Muscle of leg (tissue), 11 donors: ENCODE measurements around the gene SCAPER. TPM values are rescaled to one million over a fixed set of nuclear protein-coding genes. Genes with fewer than 3 reads are reported as not detected.
"Not testable (repeated sequence)": the region's sequence is repeated elsewhere in the genome, so short reads cannot be mapped to it uniquely, and the experiment has no call there.

Experiments
- DNase-seq: peaks from one replicate; pipeline ENCODE4 v3.0.0; 2013
- H3K27ac ChIP-seq: one replicate; pipeline ENCODE4 v1.5.1; 2013; ENCODE audit warnings: mild to moderate bottlenecking, low read length, control low read depth
- H3K27me3 ChIP-seq: one replicate; pipeline ENCODE4 v1.6.1; 2013; ENCODE audit warnings: low read length; ENCODE audit not compliant: control insufficient read depth, insufficient read depth
- H3K36me3 ChIP-seq: one replicate; pipeline ENCODE4 v1.6.1; 2013; ENCODE audit warnings: low read length; ENCODE audit not compliant: control insufficient read depth, insufficient read depth
- H3K4me1 ChIP-seq: one replicate; pipeline ENCODE4 v1.6.1; 2013; ENCODE audit warnings: low read length; ENCODE audit not compliant: control insufficient read depth, insufficient read depth
- H3K4me3 ChIP-seq: one replicate; pipeline ENCODE4 v1.5.1; 2013; ENCODE audit warnings: low read length, control low read depth
- H3K9me3 ChIP-seq: replicated peaks from 2 replicates; pipeline ENCODE4 v1.6.1; 2013; ENCODE audit warnings: low read depth, low read length; ENCODE audit not compliant: control insufficient read depth
- WGBS: methylation state at CpG from one replicate; pipeline ENCODE4 v1.1.5; 2013; ENCODE audit warnings: missing lambda C conversion rate; ENCODE audit not compliant: insufficient coverage; 5-methylcytosine and 5-hydroxymethylcytosine counted together
- polyA plus RNA-seq, 8 donors: library from polyadenylated mRNA; unstranded; fragments of 120-200 nt; gene quantifications; one replicate each; pipeline versions ENCODE4 v1.2.1 to v1.2.3, GENCODE V29; 2013; ENCODE audit warnings: inconsistent platforms in 1 of 8, low replicate concordance in 1 of 8; ENCODE audit not compliant: insufficient read length in 8 of 8, insufficient read depth in 1 of 8
- total RNA-seq: library from RNA; stranded (reverse); fragments of 120-200 nt; gene quantifications from one replicate; pipeline ENCODE4 v1.2.4, GENCODE V29; 2013

Gene SCAPER
- total and polyA plus RNA-seq, 9 donors, result 61.5 to 83.1 (median 73.5) TPM

- Histone ChIP-seq H3K4me1 (peaks cover 6% of the 10 kb centered on the region), H3K27me3 (no peaks in the 10 kb centered on the region), H3K27ac (no peak overlapping the region), H3K4me3 (no peak overlapping the region), H3K36me3 (no peaks in the 10 kb centered on the region), H3K9me3 (no peaks in the 10 kb centered on the region)
- peak; percentile 58 for DNase-seq
- WGBS, result 93% methylated on average over 3 of the region's 13 CpGs
These were observed 595.4 kb downstream of the SCAPER start for GRCh38 chr15:76309601-76310330.

- H3K36me3 ChIP-seq, result no peaks in the 10 kb centered on the region
- H3K4me3 ChIP-seq, result no peak overlapping the region
- DNase-seq, result no peak
- no CpG with 5 or more reads among the region's 1 CpG for WGBS
- H3K27me3 ChIP-seq, result no peaks in the 10 kb centered on the region
- H3K4me1 ChIP-seq, result no peaks in the 10 kb centered on the region
- no peak overlapping the region for H3K27ac ChIP-seq
- H3K9me3 ChIP-seq, result no peaks in the 10 kb centered on the region
These were observed 601.2 kb downstream of the SCAPER start for GRCh38 chr15:76303909-76304308.

- 80% methylated on average over 1 of the region's 1 CpG for WGBS
- H3K4me3 ChIP-seq, result no peak overlapping the region
- no peak overlapping the region for H3K27ac ChIP-seq
- H3K9me3 ChIP-seq, result no peaks in the 10 kb centered on the region
- no peaks in the 10 kb centered on the region for H3K27me3 ChIP-seq
- no peak for DNase-seq
- H3K4me1 ChIP-seq, result no peaks in the 10 kb centered on the region
- no peaks in the 10 kb centered on the region for H3K36me3 ChIP-seq
These were observed 605.4 kb downstream of the SCAPER start for GRCh38 chr15:76299786-76300185.

- H3K36me3 ChIP-seq, result no peaks in the 10 kb centered on the region
- no peak overlapping the region for H3K27ac ChIP-seq
- 92% methylated on average over 3 of the region's 3 CpGs for WGBS
- H3K4me1 ChIP-seq, result no peaks in the 10 kb centered on the region
- H3K4me3 ChIP-seq, result no peak overlapping the region
- no peaks in the 10 kb centered on the region for H3K9me3 ChIP-seq
- no peak for DNase-seq
- no peaks in the 10 kb centered on the region for H3K27me3 ChIP-seq
These were observed 606.2 kb downstream of the SCAPER start for GRCh38 chr15:76298986-76299385.

- DNase-seq, H3K4me3 ChIP-seq, H3K27ac ChIP-seq, H3K36me3 ChIP-seq, H3K27me3 ChIP-seq, H3K9me3 ChIP-seq, H3K4me1 ChIP-seq: not testable (repeated sequence)
- WGBS, result no CpG with 5 or more reads among the region's 4 CpGs
These were observed 607.2 kb downstream of the SCAPER start for GRCh38 chr15:76297951-76298350.

Other genes with a start within 250 kb of the SCAPER start
- 51.2 TPM for gene RCN2, start 26.4 kb upstream of the SCAPER start, total RNA-seq
- gene RCN2, start 26.4 kb upstream of the SCAPER start, polyA plus RNA-seq, result 100 to 1,000 TPM in 5 of 8 donors, 10 to 100 TPM in 3; 91.5 to 131 (median 107) TPM
- gene PSTPIP1, start 89.8 kb upstream of the SCAPER start, total RNA-seq, result 2.3 TPM
- gene PSTPIP1, start 89.8 kb upstream of the SCAPER start, polyA plus RNA-seq, result 1 to 10 TPM; 1.3 to 2.9 (median 2.5) TPM
- 397 TPM for gene TSPAN3, start 165.8 kb upstream of the SCAPER start, total RNA-seq
- 100 to 1,000 TPM; 343 to 425 (median 400) TPM for gene TSPAN3, start 165.8 kb upstream of the SCAPER start, polyA plus RNA-seq